Tibial nerve (tissue), 4 donors: ENCODE data around the gene TLCD4. TPM values are rescaled to one million over a fixed set of nuclear protein-coding genes. Genes with fewer than 3 reads are reported as not detected.

Experiments used
- DNase-seq, 2 donors: peaks; one replicate each; pipeline ENCODE4 v3.0.0-alpha.2; 2019; ENCODE audit warnings: low spot score in 2 of 2
- H3K27ac ChIP-seq, 4 donors: fragments of 200-600 bp; sonication (generic) in 3 of 4; one replicate each; pipeline ENCODE4 v1.5.1; 2017 to 2019; ENCODE audit warnings: mild to moderate bottlenecking in 1 of 4
- H3K27me3 ChIP-seq, 2 donors: fragments of 200-600 bp; sonication (generic) in 1 of 2; one replicate each; pipeline versions ENCODE4 v1.5.1 to v1.6.0; 2017 to 2019
- H3K36me3 ChIP-seq, 3 donors: fragments of 200-600 bp; sonication (generic); one replicate each; pipeline ENCODE4 v1.5.1; 2018 to 2019
- H3K4me1 ChIP-seq, 4 donors: fragments of 200-600 bp; sonication (generic) in 3 of 4; one replicate each; pipeline ENCODE4 v1.5.1; 2017 to 2019
- H3K4me3 ChIP-seq, 4 donors: fragments of 200-600 bp; sonication (generic) in 3 of 4; one replicate each; pipeline ENCODE4 v1.5.1; 2017 to 2019; ENCODE audit warnings: mild to moderate bottlenecking in 1 of 4, moderate library complexity in 1 of 4
- H3K9me3 ChIP-seq, 4 donors: fragments of 200-600 bp; sonication (generic) in 3 of 4; one replicate each; pipeline ENCODE4 v1.5.1; 2017 to 2019
- EP300 ChIP-seq, 2 donors: sonication (generic); formaldehyde crosslinking; IDR thresholded peaks; one replicate each; pipeline ENCODE4 v1.6.1; 2017; ENCODE audit warnings: antibody characterized with exemption in 2 of 2, mild to moderate bottlenecking in 1 of 2
- POLR2A ChIP-seq, 2 donors: fragments of 450-650 bp; IDR thresholded peaks; one replicate each; pipeline ENCODE4 v1.6.1; 2017; ENCODE audit warnings: antibody characterized with exemption in 2 of 2, mild to moderate bottlenecking in 2 of 2, moderate library complexity in 2 of 2
- WGBS, 2 donors: methylation state at CpG; one replicate each; pipeline ENCODE4 v1.1.5; 2018; 5-methylcytosine and 5-hydroxymethylcytosine counted together
- total RNA-seq, 4 donors: library from RNA; depleted of rRNA; stranded (reverse); fragments of >200 nt; gene quantifications; one replicate each; pipeline ENCODE4 v1.1.0, GENCODE V29; 2016
- TF ChIP-seq, protein P1 (sequence below), 5 experiments: fragments of 200-600 bp in 3 of 5; fragments of 450-650 bp in 2 of 5; sonication (generic) in 3 of 5; IDR thresholded peaks; one replicate each; pipeline ENCODE4 v1.5.1; 2016 to 2019; ENCODE audit warnings: antibody characterized with exemption in 5 of 5, mild to moderate bottlenecking in 3 of 5, moderate library complexity in 2 of 5

TLCD4 gene, protein sequence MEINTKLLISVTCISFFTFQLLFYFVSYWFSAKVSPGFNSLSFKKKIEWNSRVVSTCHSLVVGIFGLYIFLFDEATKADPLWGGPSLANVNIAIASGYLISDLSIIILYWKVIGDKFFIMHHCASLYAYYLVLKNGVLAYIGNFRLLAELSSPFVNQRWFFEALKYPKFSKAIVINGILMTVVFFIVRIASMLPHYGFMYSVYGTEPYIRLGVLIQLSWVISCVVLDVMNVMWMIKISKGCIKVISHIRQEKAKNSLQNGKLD
- total RNA-seq, result 1 to 10 TPM; 5.7 to 9.2 (median 8.3) TPM

GRCh38 chr1:95117207-95118066 is at the start of gene TLCD4:
Gene TLCD4, plus strand, starts transcription at chr1:95117355. Its CDS starts 26,547 bp downstream, at chr1:95143902.
- H3K36me3 ChIP-seq, result no peaks in the 10 kb centered on the region
- WGBS, 2 donors, result 0 to 1% methylated on average over 26 to 62 of the region's 108 CpGs
- peaks cover 0 to 16% (median 0%) of the 10 kb centered on the region in 4 donors for H3K4me1 ChIP-seq
- no peaks in the 10 kb centered on the region for H3K9me3 ChIP-seq
- DNase-seq, result peak in 1 of 2 donors; percentile 6
- no peaks in the 10 kb centered on the region for H3K27me3 ChIP-seq
- peak within 1 kb of the TSS; percentile 53 to 95 (median 82) for H3K4me3 ChIP-seq
- H3K27ac ChIP-seq, result peak within 1 kb of the TSS; percentile 53 to 80 (median 68)
- TF ChIP-seq, protein P1, sequence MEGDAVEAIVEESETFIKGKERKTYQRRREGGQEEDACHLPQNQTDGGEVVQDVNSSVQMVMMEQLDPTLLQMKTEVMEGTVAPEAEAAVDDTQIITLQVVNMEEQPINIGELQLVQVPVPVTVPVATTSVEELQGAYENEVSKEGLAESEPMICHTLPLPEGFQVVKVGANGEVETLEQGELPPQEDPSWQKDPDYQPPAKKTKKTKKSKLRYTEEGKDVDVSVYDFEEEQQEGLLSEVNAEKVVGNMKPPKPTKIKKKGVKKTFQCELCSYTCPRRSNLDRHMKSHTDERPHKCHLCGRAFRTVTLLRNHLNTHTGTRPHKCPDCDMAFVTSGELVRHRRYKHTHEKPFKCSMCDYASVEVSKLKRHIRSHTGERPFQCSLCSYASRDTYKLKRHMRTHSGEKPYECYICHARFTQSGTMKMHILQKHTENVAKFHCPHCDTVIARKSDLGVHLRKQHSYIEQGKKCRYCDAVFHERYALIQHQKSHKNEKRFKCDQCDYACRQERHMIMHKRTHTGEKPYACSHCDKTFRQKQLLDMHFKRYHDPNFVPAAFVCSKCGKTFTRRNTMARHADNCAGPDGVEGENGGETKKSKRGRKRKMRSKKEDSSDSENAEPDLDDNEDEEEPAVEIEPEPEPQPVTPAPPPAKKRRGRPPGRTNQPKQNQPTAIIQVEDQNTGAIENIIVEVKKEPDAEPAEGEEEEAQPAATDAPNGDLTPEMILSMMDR (IDR thresholded peaks at IDR 0.05), result peak in 1 of 5 experiments; percentile 6
- TF ChIP-seq EP300 (IDR thresholded peaks at IDR 0.05) (peak in 1 of 2 donors; percentile 14), POLR2A (IDR thresholded peaks at IDR 0.05) (no peak)

- DNase-seq, result no peak
- no peak overlapping the region for H3K4me3 ChIP-seq
- 53 to 60% methylated on average over 5 of the region's 5 CpGs for WGBS, 2 donors
- no peaks in the 10 kb centered on the region for H3K27me3 ChIP-seq
- no peak overlapping the region for H3K27ac ChIP-seq
- peaks cover 0 to 38% (median 3%) of the 10 kb centered on the region in 3 donors for H3K36me3 ChIP-seq
- peaks cover 0 to 13% (median 0%) of the 10 kb centered on the region in 4 donors for H3K4me1 ChIP-seq
- peaks cover 0 to 7% (median 2%) of the 10 kb centered on the region in 4 donors for H3K9me3 ChIP-seq
- no peak for TF ChIP-seq EP300 (IDR thresholded peaks at IDR 0.05)
- TF ChIP-seq, protein P1 (IDR thresholded peaks at IDR 0.05), result no peak
- no peak for TF ChIP-seq POLR2A (IDR thresholded peaks at IDR 0.05)
These were observed 49.6 kb upstream of the TLCD4 start for GRCh38 chr1:95067568-95067967.

GRCh38 chr1:95068956-95069709 is 48.0 kb upstream of the TLCD4 start:
- TF ChIP-seq POLR2A (IDR thresholded peaks at IDR 0.05) (no peak), EP300 (IDR thresholded peaks at IDR 0.05) (no peak)
- TF ChIP-seq, protein P1 (IDR thresholded peaks at IDR 0.05), result no peak
- Histone ChIP-seq H3K27ac (no peak overlapping the region), H3K27me3 (no peaks in the 10 kb centered on the region), H3K36me3 (peaks cover 0 to 23% (median 0%) of the 10 kb centered on the region in 3 donors), H3K4me1 (peaks cover 0 to 19% (median 0%) of the 10 kb centered on the region in 4 donors), H3K4me3 (no peak overlapping the region), H3K9me3 (no peaks in the 10 kb centered on the region)
- WGBS, 2 donors, result 92 to 96% methylated on average over 6 of the region's 6 CpGs
- no peak for DNase-seq

DNA sequence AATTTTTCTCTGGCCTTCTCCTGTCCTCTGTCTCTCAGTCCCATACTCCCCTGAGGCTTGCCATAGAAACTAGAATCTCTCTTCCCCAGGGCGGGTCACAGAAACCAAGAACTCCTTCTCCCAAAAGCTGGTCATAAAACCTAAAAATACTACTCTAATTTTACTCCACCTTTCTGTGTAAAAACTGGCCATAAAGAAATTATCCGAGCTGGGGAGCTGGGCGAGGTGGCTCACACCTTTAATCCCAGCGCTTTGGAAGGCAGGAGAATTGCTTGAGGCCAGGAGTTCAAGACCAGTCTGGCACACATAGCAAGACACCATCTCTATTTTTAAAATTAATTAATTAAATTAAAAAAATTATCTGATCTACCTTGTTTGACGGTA is 47.5 kb upstream of the TLCD4 start:
- no peaks in the 10 kb centered on the region for H3K27me3 ChIP-seq
- no peak for DNase-seq
- no peaks in the 10 kb centered on the region for H3K9me3 ChIP-seq
- H3K4me3 ChIP-seq, result no peak overlapping the region
- WGBS, 2 donors, result 87 to 89% methylated on average over 5 of the region's 5 CpGs
- H3K4me1 ChIP-seq, result peaks cover 0 to 19% (median 0%) of the 10 kb centered on the region in 4 donors
- TF ChIP-seq, protein P1 (IDR thresholded peaks at IDR 0.05), result no peak
- H3K27ac ChIP-seq, result no peak overlapping the region
- H3K36me3 ChIP-seq, result peaks cover 0 to 17% (median 0%) of the 10 kb centered on the region in 3 donors
